Uterus (tissue), 4 donors: ENCODE measurements around the gene PPP3CB. TPM values are rescaled to one million over a fixed set of nuclear protein-coding genes. Genes with fewer than 3 reads are reported as not detected.

Experiments
- DNase-seq, 2 donors: peaks; one replicate each; pipeline ENCODE4 v3.0.0-alpha.2; 2019 to 2020
- H3K27ac ChIP-seq, 2 donors: fragments of 200-600 bp; sonication (generic); 1 replicate in 1 of 2; 2 replicates in 1 of 2; pipeline ENCODE4 v1.5.1; 2016 to 2018
- H3K27me3 ChIP-seq, 2 donors: fragments of 200-600 bp; sonication (generic); one replicate each; pipeline ENCODE4 v1.5.1; 2018 to 2019; ENCODE audit warnings: control low read depth in 1 of 2
- H3K36me3 ChIP-seq, 2 donors: fragments of 200-600 bp; sonication (generic); one replicate each; pipeline ENCODE4 v1.5.1; 2019; ENCODE audit warnings: control low read depth in 1 of 2
- H3K4me1 ChIP-seq, 2 donors: fragments of 200-600 bp; sonication (generic); one replicate each; pipeline ENCODE4 v1.5.1; 2018 to 2019; ENCODE audit warnings: control low read depth in 1 of 2
- H3K4me3 ChIP-seq, 2 donors: fragments of 200-600 bp; sonication (generic); 1 replicate in 1 of 2; 2 replicates in 1 of 2; pipeline ENCODE4 v1.5.1; 2018 to 2019; ENCODE audit warnings: mild to moderate bottlenecking in 1 of 2
- H3K9me3 ChIP-seq, 2 donors: fragments of 200-600 bp; sonication (generic); one replicate each; pipeline ENCODE4 v1.5.1; 2019; ENCODE audit warnings: control low read depth in 1 of 2
- CTCF ChIP-seq, 4 experiments: fragments of 200-600 bp in 2 of 4; fragments of 450-650 bp in 2 of 4; sonication (generic) in 2 of 4; IDR thresholded peaks; one replicate each; pipeline ENCODE4 v1.5.1; 2016 to 2019; ENCODE audit warnings: antibody characterized with exemption in 4 of 4, mild to moderate bottlenecking in 2 of 4, moderate library complexity in 1 of 4
- POLR2A ChIP-seq, 2 donors: fragments of 450-650 bp; IDR thresholded peaks; one replicate each; pipeline ENCODE4 v1.6.1; 2016; ENCODE audit warnings: antibody characterized with exemption in 2 of 2, mild to moderate bottlenecking in 1 of 2, moderate library complexity in 1 of 2
- intact Hi-C: fragments of 100-400 bp; cut with DNase I; formaldehyde crosslinking; loops from one replicate; pipeline ENCODE4 v1.15.1; 2023; ENCODE audit warnings: low total_unique reads
- total RNA-seq, 4 donors: library from RNA; depleted of rRNA in 3 of 4; stranded (reverse); fragments of >200 nt in 3 of 4; gene quantifications; one replicate each; pipeline versions ENCODE4 v1.1.0 to v1.2.4, GENCODE V29; 2014 to 2023
- donor health status: DM: yes; HTN: yes; CAD: no.

PPP3CB gene
- total RNA-seq, 4 donors from 2014 or later: 40.0 to 80.5 (median 70.1) TPM

- DNase-seq: no peak
- H3K36me3 ChIP-seq: no peaks in the 10 kb centered on the region
- H3K9me3 ChIP-seq: no peaks in the 10 kb centered on the region
- no peaks in the 10 kb centered on the region for H3K4me1 ChIP-seq
- intact Hi-C loops: no loop called here
- H3K27me3 ChIP-seq: no peaks in the 10 kb centered on the region
- no peak overlapping the region for H3K27ac ChIP-seq
- TF ChIP-seq POLR2A (IDR thresholded peaks at IDR 0.05): no peak
- no peak for TF ChIP-seq CTCF (IDR thresholded peaks at IDR 0.05)
- H3K4me3 ChIP-seq: no peak overlapping the region
Observed at GRCh38 chr10:73456187-73456890, 39.5 kb downstream of the PPP3CB start.

- Histone ChIP-seq H3K27ac (no peak overlapping the region), H3K9me3 (no peaks in the 10 kb centered on the region), H3K4me3 (no peak overlapping the region), H3K27me3 (no peaks in the 10 kb centered on the region), H3K36me3 (no peaks in the 10 kb centered on the region), H3K4me1 (no peaks in the 10 kb centered on the region)
- TF ChIP-seq POLR2A (IDR thresholded peaks at IDR 0.05): no peak
- TF ChIP-seq CTCF (IDR thresholded peaks at IDR 0.05): no peak
- intact Hi-C loops: no loop called here
- DNase-seq: no peak
Observed at GRCh38 chr10:73449113-73449512, 46.7 kb downstream of the PPP3CB start.

GRCh38 chr10:73448384-73448783, 47.4 kb downstream of the PPP3CB start:
- Histone ChIP-seq H3K36me3 (no peaks in the 10 kb centered on the region), H3K4me3 (no peak overlapping the region), H3K4me1 (no peaks in the 10 kb centered on the region), H3K9me3 (no peaks in the 10 kb centered on the region), H3K27me3 (no peaks in the 10 kb centered on the region), H3K27ac (no peak overlapping the region)
- TF ChIP-seq CTCF (IDR thresholded peaks at IDR 0.05) (no peak), POLR2A (IDR thresholded peaks at IDR 0.05) (no peak)
- intact Hi-C loops: no loop called here
- no peak for DNase-seq

- H3K36me3 ChIP-seq: no peaks in the 10 kb centered on the region
- DNase-seq: no peak
- no peak overlapping the region for H3K4me3 ChIP-seq
- no peaks in the 10 kb centered on the region for H3K9me3 ChIP-seq
- no peak for TF ChIP-seq POLR2A (IDR thresholded peaks at IDR 0.05)
- no peak for TF ChIP-seq CTCF (IDR thresholded peaks at IDR 0.05)
- H3K4me1 ChIP-seq: no peaks in the 10 kb centered on the region
- H3K27me3 ChIP-seq: no peaks in the 10 kb centered on the region
- no peak overlapping the region for H3K27ac ChIP-seq
- intact Hi-C loops: no loop called here
Observed at GRCh38 chr10:73446926-73447325, 48.9 kb downstream of the PPP3CB start.

- DNase-seq: no peak
- intact Hi-C loops: no loop called here
- no peak for TF ChIP-seq CTCF (IDR thresholded peaks at IDR 0.05)
- no peak for TF ChIP-seq POLR2A (IDR thresholded peaks at IDR 0.05)
- Histone ChIP-seq H3K4me1 (no peaks in the 10 kb centered on the region), H3K9me3 (no peaks in the 10 kb centered on the region), H3K27me3 (no peaks in the 10 kb centered on the region), H3K36me3 (no peaks in the 10 kb centered on the region), H3K4me3 (no peak overlapping the region), H3K27ac (no peak overlapping the region)
Observed at GRCh38 chr10:73444457-73444856, 51.4 kb downstream of the PPP3CB start.
